Epidermal melanocyte (primary cell): ENCODE measurements around the gene TNNC1.

Experiments used
- DNase-seq: peaks from one replicate; pipeline ENCODE4 v3.0.0; 2011; ENCODE audit warnings: low spot score; ENCODE audit not compliant: insufficient read length

The TNNC1 gene

GRCh38 chr3:52432225-52432624 is 21.6 kb downstream of the TNNC1 start:
- no peak for DNase-seq

- no peak for DNase-seq
These were observed 22.2 kb downstream of the TNNC1 start for GRCh38 chr3:52431459-52432223.

GRCh38 chr3:52430416-52430810 is 23.4 kb downstream of the TNNC1 start:
- no peak for DNase-seq

GRCh38 chr3:52429779-52430415 is 23.9 kb downstream of the TNNC1 start:
- DNase-seq: no peak

- no peak for DNase-seq
These were observed 24.8 kb downstream of the TNNC1 start for GRCh38 chr3:52429031-52429430.

GRCh38 chr3:52428151-52429005 is 25.5 kb downstream of the TNNC1 start:
- DNase-seq: peak; percentile 83

- DNase-seq: no peak
These were observed 30.7 kb downstream of the TNNC1 start for GRCh38 chr3:52423173-52423572.

GRCh38 chr3:52422669-52423068 is 31.2 kb downstream of the TNNC1 start:
- DNase-seq: no peak

- no peak for DNase-seq
These were observed 33.5 kb downstream of the TNNC1 start for GRCh38 chr3:52420388-52420787.

GRCh38 chr3:52415800-52416199 is 38.0 kb downstream of the TNNC1 start:
- DNase-seq: no peak

GRCh38 chr3:52408466-52408865 is 45.4 kb downstream of the TNNC1 start:
- DNase-seq: no peak

- peak; percentile 52 for DNase-seq
These were observed 46.1 kb downstream of the TNNC1 start for GRCh38 chr3:52407779-52408178.

GRCh38 chr3:52406791-52407510 is 46.9 kb downstream of the TNNC1 start:
- no peak for DNase-seq

GRCh38 chr3:52406231-52406661 is 47.6 kb downstream of the TNNC1 start:
- no peak for DNase-seq

GRCh38 chr3:52405601-52406110 is 48.2 kb downstream of the TNNC1 start:
- DNase-seq: no peak

GRCh38 chr3:52405066-52405465 is 48.8 kb downstream of the TNNC1 start:
- DNase-seq: no peak

- no peak for DNase-seq
These were observed 49.5 kb downstream of the TNNC1 start for GRCh38 chr3:52404391-52404790.

- DNase-seq: no peak
These were observed 49.9 kb downstream of the TNNC1 start for GRCh38 chr3:52403955-52404354.

- DNase-seq: no peak
These were observed 50.5 kb downstream of the TNNC1 start for GRCh38 chr3:52403271-52403841.

- no peak for DNase-seq
These were observed 51.1 kb downstream of the TNNC1 start for GRCh38 chr3:52402706-52403270.
